GM03348 (cell line): ENCODE data around the gene AFF2.

Experiments used
- DNase-seq: peaks from one replicate; pipeline ENCODE4 v3.0.0; 2012; ENCODE audit warnings: low spot score

Gene AFF2

DNA sequence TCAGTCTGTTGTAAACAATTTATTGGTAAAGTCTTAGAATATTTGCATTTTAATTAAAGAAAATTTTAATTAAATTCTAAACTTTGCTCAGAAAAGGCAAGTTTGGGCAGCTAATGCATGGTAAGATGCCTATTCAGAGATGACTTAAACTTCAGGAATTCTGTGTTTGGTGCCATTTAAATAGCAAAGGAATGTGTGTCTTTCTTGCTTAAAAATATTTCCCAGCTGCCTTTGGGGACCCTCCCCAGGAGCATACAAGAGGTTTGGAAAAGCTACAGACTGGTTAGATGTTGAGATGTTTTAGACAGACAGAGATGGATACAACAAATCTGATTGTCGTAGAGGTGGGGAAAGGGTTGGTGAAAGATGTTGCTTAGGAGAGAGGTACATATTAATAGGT lies 36.5 kb downstream of the AFF2 start:
- DNase-seq, result peak; percentile 46

DNA sequence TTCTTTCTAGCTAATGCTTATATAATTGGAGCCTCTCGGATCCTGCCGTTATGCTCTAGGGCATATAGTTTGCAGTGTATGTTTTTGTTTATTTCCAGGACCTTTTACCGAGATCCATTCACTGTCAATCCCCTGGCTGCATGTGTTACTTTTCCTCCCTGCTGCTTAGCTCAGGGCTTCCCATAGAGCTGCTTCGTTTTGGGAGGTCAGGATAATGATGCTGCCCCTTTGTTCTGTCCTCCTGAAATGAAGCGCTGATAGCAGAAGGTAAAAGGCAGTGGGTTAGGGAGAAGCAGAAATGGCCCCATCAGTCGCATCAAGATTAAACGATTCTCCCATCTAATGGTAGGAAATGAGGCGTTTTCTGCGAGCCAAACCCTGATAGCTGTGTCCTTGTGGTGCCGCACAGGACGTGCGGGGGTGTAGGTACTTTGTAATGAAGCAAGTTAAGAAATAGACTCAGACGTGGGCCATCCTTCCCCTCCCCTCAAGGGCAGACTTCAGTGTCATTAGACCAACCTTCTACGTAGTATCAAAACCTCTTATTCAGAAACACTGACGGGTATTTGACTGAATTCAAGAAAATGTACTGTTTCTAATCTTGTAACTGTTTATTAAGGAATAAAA lies 37.3 kb downstream of the AFF2 start:
- DNase-seq, result no peak

DNA sequence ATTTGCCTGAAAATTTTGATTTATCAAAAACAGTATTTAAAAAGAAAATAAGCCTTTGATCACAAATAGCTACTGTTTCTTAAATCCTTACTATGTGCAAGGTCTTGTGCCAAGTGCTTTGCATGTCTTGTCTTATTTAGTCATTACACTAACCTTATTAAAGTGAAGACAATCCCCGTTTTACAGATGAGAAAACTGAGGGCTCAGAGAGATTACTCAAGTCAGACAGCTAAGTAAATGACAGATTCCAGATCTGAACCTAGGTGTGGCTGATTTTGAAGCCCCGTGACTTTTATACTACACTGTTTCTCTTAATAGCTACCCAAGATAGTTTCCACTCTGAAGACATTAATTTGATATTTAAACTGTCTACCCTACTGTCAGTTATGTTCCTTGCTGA lies 38.2 kb downstream of the AFF2 start:
- no peak for DNase-seq

DNA sequence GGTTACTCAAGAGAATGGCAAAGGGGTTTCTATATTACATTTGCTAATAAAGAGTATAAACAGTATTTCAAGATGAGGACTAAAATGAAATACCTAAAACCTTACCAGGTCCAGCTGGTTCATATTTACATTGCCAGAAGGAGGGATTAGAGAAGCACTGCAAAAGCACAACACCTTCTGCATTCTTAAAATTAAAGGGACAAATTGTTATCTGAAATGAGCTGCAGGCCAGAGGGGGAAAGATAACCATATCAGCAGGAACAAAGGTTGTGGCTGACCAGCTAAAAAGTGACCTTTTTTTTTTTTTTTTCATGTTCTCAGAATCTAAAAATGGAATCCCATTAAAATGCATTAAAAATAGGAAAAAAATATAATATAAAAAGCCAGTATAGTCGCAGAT lies 39.7 kb downstream of the AFF2 start:
- DNase-seq, result no peak

DNA sequence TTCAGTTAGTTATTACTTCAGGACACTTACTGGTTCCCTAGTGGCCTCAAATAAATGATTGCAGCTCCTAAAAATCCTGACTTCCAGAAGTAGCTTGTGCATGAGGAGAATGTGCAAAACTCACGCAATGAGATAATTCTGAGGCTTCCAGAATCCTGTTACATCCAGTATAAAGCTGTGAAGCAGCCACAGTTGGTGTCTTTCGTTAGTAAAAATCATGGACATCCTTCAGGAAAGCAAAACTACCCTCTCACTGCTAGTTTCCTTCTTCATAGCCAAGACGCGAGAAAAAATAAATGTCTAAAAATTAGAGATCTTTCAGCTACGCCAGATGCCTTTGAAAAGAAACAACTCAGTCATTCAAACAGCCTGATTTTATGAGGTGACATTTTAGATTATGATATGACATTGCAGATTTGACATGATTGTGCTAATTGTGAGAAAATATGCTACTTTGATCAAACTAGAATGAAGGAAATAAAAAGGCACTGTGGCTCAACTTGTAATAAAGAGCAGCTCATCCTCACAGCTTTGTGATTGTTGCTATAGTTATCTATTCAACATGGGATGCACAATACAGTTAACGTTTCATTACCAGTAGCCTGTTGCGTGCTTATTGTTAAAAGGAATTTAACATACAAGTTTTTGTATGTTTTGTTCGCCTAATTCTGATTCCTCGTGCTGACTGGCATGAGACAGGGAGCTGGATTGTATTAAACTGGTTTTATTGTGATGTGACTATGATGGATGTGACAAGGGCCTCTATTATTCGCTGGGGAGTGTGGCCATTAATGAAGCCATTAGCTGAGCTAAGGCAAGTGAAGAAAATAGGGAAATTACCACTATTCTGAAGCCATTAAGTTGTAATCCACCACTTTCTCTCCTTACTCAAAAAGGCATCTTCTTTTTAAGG lies 40.5 kb downstream of the AFF2 start:
- DNase-seq, result no peak

DNA sequence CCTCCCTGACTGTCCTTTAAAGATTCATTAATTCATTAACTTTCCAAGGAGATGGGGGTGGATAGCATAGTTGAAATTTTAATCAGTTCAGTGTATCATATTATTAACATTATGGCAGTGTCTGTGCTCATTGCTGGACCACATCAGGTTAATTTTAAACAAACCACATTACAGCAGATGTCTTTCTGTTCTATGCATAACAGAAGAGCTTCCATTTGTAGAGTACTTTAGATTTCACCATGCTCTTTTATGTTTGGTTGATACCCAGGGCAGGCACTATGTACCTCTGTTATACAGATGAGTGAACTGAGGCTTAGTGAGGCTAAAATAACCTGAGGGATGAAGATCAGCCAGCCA lies 41.1 kb downstream of the AFF2 start:
- no peak for DNase-seq

DNA sequence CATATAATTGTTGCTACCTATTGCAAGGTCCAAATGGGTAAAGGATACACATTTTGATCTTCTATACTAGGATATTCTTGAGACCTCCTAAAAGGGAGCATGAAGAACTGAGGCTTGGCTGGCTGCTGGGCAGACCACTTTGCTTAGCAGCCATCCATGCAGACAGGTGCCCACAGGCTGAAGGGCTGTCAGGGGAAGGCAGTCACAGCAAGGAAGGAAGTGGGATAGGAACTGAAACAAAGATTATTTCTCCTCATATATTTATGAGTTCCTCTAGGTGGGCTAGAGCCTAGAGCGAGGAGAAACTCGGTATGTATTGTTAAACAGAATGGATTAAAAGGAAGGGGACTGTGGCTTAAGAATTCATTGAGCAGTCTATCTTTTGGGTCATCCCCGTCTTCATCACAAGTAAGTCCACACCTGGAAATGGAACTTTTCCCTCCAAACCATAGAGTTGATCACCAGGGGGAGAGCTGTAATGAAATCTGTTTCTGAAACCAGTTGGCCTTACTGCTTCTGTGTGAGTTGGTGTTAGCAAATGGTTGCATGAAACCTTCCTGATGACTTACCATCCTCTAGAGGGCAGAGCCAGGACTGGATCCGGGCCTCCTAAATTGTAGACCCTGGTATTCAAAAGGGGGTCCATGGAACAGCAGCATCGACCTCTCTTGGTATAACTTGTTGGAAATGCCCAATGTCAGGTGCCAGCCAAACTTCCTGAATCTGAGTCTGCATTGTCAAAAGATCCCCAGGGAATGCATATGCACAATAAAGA lies 42.3 kb downstream of the AFF2 start:
- no peak for DNase-seq

DNA sequence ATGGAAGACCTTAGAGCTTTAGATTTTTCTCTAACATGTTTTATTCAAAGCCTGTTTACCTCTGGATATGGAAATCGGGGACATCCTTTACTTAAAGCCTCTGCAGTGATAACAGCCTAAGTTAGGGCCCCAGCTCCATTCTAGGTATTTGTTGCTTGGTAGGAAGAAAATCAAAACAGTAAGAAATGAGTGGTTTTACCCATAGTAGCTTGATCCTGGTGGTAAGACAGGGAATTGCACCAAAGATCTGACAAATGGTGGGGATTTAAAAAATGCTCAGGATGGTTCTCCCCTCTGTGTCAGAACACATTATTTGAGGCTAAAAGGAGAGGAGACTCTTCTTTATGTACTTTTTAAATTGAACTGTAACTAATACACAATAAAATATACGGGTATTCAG lies 52.4 kb downstream of the AFF2 start:
- DNase-seq, result no peak

DNA sequence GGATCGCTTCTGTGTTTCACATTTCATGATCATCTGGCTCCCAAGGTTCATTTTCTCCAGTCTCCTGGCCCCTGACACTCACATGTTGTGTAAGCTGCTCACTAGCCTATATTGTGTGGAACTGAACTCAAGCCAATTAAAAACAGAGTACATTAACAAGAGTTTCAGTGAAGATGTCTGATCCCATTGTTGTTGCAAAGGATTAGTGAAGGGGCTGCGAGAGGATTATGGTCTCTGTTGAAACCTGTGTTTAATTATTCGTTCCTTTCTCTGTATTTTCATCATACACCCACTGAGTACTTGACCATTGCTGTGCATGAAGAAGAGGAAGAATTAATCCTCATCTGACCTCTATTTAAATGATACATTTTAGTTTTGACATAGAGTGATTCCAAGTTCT lies 54.7 kb downstream of the AFF2 start:
- DNase-seq, result no peak

DNA sequence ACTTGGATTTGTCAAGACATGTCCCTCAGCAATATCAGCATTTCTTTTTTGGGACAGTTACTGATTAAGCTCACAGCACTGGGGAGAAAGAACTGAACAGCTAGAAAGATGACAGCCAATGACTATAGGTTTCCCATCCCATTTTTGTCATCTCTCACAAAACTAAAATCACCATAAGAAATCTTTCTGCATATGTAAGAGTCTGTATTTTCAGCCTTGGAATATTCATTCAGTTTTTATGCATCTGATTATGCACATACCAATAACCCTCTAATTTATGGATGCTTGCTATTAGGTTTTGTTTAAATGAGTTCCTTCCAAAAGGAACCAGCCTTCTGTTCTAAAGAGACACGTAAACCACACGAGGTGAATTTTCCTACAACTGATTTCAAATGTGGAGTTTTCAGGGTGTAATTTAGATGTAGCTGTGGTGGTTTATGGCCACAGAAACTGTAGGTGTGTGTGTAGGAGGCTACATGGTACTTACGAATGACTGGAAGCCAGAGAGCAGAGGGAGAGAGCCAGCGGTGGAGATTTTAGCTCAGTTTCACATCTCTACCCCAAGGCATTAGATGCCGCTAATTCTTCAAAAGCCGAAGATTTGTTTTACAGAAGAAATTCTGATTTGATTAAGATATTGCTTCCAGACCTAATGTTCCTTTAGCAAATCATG lies 55.3 kb downstream of the AFF2 start:
- no peak for DNase-seq

DNA sequence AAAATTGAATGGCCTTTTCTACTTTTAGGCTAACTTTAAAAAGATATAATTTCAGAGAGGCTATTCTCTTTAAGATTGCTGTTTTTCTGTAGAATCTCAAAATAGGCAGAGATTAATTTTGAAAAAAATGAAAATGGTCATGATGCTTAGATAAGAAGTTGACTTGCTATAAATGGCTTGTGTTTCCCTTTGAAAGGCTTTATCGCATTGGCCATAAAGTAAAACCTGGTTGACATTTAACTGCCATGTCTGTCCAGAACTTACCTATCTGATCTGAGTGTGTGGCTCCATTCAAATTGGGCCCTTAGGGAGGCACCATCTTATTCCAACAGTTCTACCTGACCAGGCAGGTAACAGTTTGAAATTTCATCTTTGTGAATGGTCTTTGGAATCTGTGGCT lies 56.1 kb downstream of the AFF2 start:
- no peak for DNase-seq

DNA sequence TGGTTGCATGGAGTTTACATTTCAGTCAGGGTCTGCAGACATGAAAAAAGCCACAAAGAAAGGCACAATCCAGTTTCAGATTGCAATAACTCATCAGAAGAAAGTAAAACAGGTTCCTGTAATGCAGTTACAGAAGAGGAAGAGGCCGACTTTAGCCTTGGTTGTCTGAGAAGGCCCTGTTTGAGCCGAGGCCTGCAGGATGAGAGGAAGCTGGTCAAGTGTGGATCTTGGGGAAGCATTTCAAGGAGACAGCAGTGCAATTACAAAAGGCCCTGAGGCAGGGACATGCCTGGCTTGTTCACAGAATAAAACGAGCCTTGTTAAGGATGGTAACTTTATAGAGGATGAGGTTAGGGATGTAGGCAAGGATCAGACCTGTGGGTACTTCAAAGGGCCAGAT lies 62.4 kb downstream of the AFF2 start:
- DNase-seq, result no peak

DNA sequence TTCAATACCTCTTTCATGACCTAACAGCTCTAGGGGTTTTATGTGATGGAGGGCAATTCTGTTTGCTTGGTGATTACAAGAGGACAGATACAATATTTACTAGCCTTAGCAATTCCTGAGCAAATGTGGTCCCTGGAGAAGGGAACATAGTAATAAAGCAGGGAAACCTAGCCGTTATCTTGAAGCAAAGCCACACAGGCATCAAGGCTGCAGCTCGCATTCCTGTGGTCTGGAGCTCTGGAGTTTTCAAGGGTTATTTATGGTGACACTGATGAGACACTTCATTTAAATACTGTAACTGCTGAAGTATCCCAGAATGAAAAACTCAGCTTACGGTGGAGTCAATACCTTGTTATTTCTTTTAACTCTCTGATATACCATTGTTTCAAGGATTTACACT lies 66.8 kb downstream of the AFF2 start:
- DNase-seq, result peak; percentile 36

DNA sequence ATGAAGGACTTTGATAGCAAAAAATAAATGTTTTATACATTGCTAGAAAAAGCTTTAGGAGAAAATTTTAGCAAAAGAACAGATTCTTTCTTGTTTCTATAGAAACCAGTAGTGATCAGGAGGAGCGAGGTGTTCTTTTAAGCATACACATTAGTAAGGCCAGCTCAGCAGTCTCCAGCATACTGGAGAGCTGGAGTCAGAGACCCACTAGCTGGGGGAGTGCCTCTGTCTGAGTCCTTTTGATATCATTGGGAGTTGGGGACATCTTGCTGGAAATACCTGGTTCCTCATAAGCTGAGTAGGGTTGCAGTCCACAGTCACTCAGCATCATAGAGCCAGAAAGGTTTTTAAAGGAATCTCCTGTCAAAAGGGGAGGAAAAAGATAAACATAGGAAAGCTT lies 67.4 kb downstream of the AFF2 start:
- no peak for DNase-seq

DNA sequence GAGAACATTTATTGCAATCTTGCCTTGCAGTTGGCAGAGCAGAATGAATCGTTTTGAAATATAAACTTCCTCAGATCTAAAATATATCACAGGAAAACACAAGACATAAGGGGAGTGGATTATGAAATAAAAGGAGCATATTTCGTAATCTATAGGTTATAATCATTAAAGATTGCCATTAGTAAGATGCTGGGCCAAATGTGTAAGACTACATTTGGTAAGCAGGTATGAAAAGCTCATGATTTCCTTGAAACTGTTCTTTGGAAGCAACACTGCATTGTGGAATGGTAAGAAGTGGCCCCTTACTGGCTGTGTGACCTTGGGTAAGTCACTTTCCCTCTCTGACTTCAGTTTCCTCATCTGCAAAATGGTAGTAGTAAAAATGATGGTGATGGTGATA lies 68.3 kb downstream of the AFF2 start:
- no peak for DNase-seq

DNA sequence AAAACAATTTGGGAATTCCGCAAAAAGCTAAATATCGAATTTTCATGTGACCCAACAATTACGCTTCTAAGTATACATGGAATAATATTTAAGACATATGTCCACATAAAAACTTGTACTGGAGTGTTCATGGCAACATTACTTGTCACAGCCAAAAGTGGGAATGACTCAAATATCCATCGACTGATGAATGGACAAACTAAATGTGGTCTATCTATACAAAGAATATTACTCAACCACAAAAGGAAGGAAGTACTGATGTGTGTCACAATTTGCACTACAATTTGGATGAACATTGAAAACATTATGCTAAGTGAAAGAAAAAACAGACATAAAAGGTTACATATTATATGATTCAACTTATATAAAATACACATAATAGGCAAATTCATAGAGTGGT lies 71.9 kb downstream of the AFF2 start:
- no peak for DNase-seq

DNA sequence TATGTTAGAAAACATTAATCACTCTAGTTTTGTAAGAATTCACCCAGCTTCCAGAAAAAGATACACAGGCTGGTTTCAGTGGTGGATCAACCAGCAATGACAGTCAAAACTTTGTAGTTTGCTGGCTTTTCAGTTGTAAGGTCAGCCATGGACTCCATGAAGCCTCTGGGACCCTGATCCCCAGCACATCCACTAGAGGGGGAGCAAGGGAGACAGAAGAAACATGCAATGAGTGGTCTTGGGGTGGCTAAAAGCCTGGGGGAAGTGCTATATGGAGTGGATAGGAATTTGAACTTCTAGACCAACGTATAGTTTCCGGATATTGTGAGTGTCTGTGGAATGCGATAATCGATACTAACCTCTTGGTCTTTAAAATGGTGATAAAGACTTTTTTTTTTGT lies 72.7 kb downstream of the AFF2 start:
- no peak for DNase-seq

DNA sequence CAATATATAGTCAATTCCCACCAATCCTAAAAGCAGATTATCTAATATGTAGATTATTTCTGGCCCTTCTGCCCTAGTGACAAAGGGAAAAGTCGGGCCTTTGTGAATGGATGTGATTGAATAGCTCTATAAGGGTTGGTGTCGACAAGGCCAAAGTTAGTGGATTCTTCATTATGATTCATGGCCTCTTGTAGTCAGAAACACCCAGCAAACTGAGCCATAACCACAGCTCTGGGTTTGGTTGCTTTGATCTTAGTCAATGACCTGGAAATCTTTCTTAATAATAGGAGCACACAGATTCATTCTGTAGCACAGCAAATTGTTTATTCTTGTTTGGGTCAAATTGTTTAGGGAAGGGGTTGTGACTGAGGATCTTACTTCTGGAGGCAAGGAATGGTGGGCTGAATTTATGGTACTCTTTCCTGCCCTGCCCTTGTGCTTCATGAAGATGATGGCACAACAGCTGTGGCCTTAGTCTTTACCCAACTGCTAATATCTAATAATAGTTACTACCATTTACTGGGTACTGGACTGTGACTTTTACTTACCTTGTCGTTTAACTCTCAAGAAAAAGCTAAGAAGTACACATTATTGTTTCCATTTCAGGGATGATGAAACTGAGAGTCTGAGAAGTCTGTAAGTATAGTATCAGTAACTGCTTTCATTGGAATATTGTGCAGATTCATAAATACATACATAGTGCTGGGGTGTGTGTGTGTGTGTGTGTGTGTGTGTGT lies 74.0 kb downstream of the AFF2 start:
- DNase-seq, result no peak

DNA sequence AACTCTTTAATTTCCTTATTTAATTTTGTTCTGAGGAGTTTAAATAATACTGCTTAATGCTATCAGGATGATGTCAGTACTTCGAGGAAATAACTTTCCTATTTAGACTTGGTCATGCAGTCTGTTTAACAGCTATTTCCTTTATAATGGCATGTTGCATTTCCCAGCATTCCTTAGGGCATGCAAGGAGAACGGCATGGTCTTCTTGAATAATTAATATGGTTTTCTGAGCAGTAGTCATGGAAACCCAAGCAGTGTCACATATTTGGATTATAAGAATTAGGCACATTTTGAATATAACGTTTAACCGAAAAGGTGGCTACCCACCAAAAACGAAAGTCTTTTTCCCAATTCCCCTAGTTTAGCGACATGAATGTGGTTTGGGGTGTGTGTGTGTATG lies 76.0 kb downstream of the AFF2 start:
- DNase-seq, result no peak

DNA sequence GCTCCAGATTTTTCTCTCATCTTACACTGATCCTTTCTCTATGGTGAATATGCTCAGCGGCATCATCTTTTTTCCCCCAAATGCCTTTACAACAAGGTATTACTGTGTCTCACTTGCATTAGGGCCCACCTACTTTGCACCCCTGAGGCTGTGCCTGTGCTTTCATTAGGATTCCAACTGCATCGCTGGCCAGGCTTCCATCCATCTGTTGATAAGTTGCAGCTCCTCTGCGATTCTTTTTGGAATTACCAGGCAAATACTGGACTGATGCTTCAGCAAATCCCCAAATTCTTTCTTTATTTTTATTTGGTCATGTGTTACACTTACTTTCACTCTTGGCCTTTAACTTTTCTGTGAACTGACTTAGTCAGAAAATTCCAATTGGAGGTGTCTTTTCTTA lies 77.3 kb downstream of the AFF2 start:
- no peak for DNase-seq

DNA sequence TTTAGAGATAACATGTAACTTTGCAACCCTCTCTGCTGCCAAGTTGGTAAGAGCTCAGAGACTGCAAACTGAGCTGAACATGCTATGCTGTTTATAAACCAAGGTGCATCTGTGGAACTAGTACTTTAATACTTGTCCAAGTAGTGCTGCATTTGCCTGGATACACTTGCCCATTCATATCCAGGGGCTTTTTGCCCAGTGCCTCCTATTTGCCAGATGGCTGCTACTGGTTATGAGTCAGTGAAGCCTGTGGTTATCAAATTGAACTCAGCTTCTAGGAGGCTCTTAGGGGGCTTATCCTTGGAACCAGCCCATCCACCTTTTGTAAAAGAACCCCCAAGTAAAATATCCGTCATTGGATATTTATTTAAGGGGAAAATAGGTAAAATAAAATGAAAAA lies 79.6 kb downstream of the AFF2 start:
- DNase-seq, result no peak

DNA sequence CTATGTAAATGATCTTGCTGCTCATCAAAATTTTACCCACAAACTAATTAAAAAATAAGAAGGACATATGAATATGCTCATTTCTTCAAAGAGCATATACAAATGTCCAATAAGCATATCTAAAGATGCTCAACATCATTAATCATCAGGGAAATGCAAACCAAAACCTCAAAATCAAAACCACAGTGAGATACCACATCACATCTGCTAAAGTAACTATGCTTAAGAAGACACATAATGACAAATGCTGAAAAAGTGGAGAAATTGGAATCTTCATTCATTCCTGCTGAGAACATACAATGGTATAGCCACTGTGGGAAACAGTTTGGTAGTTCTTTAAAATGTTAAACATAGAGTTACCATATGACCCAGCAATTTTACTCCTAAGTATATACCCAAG lies 81.9 kb downstream of the AFF2 start:
- no peak for DNase-seq
